NCI-H1105 treated with DMSO at 0.1 percent for 48 hours (cell line): ENCODE measurements around the gene EXD2.

Experiments
- DNase-seq: peaks from one replicate; lab custom pipeline; 2025; lab: John Stamatoyannopoulos, UW

Gene EXD2

DNA sequence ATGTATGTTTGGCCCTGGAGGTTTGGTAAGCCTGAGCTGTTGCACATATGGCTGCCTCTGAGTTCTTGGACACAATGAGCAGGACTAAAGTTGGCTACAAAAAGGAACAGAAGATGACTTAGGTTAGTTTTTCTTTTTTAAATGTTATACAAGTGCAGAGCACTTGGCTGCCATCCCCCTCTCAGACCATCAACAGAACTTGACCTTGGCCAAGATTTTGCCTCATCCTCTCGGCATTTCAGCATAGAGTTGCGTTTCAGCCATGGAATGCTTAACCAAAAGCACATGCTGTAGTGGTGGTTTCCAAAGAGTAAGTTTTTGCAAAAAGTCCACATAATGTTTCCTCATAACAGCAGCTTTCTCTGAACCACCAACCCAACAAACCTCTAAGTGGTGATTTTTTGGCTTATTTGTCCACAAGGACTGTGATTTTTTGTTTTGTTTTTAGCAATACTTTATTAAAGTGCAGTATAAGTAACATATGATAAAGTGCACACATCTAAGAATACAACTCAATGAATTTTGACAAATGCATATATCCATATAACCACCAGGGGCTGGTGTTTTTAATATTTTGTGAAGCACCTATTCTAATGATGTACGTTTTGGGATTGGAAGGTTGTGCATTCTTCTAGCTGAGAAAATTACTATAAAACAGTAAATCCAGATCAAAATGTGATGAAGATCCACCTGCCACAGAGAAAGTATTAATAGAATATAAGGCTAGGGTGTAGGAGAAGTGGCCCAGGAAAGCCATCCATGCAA, 56.6 kb downstream of the EXD2 start:
- DNase-seq, result no peak

DNA sequence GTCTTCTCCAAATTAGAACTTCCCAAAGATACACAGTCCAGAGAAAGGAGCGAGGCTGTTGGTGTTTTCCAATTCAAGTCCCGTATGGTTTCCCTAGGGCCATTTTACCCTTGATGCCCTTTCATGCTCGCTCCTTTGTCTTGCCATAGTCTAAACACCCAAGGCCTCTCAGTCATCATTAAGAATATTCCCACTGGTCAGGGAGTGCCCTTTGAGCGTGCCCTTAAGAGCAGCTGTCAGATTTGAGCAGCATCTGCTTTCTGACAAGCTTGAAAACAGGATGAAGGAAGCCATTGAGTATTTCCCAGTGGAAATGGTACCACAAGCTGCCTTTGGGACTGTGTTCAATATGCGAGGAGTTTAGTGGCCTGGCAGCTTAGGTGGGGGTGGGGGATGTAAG, 58.3 kb downstream of the EXD2 start:
- DNase-seq, result no peak

DNA sequence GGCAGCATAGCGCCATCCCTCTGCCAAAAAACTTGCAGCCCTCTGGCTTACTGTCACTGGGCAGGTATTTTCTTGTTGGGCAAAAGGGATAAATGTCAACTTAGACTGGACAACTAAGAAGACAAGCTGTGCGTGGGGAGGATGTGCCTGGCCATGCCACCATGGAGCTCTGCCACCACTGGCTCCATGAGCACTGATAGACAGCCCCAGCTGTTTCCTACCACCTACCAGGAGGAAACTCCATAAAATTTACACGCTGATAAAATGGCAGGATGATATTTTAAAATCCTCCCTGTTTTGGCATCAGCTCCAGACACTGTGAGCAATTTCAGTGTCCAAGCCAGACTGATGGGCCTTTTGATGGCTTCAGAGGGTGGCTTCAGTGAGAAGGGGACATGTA, 61.6 kb downstream of the EXD2 start:
- no peak for DNase-seq

DNA sequence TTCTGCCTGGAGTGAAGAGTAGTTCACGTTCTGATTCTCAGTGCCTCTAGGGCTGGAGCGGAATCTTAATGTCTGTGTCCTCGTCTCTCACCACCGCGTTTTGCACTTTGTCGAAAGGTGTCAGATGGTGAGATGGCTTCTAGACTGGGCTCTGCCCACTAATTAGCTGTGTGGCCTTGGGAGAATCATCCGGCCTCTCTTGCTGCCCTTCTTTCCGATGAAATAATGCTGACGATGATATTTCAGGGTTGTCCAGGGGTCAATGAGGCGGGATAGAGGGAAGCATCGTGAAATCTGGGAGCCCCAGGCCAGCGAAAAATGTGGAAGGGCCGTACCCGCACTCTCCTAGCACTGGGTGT, 67.8 kb downstream of the EXD2 start:
- no peak for DNase-seq

DNA sequence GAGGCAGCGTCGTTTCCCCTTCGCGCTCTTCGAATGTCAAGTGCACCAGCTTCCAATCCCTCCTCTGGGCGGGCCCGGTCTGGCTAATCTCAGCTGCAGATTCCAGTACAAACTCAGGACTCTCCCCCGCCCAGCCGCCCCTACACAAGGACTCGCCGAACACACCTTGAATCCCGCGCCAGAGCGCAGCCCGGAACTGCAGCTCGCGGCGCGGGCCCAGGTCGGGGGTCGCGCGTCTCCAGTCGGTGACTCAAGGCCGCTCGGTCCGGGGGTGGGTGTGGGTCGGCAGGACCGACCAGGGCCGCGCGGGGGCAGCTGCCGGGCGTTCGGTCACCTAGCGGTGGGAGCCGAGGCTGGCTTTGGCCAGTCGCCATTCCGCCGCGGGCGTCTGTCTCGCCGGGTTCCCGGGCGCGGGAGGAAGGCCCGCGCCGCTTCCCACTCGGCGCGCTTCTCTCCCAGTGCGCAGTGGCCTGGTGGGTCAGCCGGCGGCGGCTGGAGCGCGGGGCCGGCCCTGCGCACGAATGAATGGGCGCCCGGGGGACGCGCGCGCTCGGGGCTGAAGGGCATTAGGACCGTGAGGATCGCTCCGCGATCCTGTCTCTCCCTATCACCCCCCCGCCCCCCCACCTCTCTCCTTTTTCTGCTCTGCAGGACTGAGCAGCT, 68.4 kb downstream of the EXD2 start, which contains the start of gene GALNT16:
GALNT16 (plus strand) TSS at position 632 of the 663 bp plus-strand sequence. CDS start 133 bp downstream, outside the sequence.
- DNase-seq, result peak; percentile 53

DNA sequence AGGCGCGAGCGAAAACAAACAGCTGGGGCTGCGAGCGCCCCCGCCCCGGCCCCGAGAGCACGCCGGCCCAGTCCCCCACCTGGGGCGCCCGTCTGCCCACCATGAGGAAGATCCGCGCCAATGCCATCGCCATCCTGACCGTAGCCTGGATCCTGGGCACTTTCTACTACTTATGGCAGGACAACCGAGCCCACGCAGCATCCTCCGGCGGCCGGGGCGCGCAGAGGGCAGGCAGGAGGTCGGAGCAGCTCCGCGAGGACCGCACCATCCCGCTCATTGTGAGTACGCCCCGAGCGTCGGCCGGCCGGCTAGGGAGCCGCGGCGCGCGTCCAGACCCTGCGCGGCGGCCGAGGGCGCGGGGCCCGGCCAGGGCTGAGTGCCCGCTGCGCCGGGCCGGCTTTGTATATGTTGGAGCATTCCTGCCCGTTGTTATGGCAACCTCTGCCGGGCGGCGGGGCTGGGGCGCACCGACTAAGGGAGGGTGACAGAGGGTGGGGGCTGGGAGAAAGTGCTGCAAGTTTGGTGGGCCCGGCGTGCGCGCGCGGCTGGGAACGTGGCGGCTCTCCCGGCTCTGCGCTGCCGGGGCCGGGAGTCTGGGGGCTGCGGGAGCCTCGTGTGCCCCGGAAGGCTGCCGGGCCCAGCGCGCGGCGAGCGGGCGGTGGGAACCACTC, 69.0 kb downstream of the EXD2 start:
- peak; percentile 26 for DNase-seq

DNA sequence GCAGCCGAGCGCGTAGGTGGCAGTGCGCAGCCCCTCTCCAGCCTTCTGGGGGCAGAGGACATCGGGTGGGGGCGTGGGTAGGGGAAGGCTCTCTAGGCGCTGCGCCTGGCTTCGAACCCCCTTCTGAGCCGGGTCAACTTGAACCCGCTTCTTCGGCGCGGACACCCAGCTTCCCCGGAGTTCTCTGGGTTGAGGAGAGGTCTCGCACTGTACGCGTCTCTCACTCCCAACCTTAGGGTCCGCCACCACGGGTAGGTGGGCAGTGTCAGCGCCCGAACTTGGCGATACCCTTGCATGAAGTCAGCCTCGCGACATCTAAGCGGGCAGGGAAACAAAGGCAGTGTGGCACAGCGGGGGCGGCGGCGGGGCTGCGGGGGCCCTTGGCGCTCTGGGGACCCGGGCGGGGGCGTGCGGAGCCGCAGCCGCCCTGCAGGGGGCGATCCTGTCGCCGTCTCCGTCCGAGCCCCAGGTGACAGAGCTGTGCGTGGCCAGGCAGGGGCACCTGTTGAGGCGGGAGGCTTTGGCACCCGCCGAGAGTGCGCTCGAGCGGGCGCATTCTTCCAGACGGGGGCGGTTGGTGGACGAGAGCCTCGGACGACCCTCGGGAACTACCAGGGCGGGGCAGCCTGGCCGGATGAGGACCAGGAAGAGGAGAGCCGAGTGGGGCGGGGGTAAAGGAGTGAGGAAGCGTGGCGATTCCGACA, 69.7 kb downstream of the EXD2 start:
- DNase-seq, result peak; percentile 24

DNA sequence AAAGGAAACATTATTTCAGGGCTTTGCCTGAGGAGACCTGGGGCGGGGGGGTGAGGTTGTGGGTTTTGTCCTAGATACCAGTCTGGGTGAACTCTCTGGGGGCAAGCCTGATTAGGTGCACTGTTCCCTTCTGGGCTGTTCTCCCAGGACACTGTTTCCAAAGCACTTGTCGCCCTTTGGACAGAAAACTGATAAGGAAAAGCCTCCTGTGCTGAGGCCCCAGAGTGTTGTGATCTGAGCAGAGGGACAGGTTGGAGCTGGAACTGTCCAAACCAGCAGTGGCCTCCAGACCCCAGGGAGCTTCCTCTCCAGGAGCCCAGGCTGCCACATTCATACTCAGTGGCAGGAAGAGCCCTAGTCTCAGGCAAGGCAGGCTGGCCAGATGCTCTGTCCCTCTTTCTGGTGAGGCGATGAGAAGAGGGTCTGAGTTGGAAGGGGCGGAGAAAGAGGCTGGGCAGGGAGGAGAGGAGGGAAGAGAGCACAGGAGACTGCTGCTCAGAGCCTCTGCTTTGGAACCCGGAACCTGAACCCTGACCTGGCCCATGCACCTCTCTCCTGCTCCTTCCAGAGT, 70.5 kb downstream of the EXD2 start:
- DNase-seq, result no peak

DNA sequence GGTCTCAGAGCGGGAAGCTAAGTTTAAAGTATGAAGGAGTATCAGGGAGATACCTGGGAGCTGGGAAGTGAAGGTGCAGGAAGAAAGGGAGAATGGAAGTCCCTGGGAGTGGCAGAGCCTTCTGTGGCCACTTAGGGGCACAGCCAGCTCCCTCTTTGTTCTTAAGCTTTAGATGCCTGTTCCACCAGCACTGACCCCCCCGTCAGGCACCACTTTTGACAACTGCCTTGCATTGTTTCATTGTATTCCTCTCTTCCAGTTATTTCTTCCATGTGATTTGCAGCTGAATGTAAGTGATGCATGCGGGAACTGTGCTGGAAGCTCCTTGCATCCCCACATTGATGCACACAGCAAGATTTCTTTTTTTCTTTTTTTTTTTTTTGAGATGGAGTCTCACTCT, 71.2 kb downstream of the EXD2 start:
- no peak for DNase-seq

DNA sequence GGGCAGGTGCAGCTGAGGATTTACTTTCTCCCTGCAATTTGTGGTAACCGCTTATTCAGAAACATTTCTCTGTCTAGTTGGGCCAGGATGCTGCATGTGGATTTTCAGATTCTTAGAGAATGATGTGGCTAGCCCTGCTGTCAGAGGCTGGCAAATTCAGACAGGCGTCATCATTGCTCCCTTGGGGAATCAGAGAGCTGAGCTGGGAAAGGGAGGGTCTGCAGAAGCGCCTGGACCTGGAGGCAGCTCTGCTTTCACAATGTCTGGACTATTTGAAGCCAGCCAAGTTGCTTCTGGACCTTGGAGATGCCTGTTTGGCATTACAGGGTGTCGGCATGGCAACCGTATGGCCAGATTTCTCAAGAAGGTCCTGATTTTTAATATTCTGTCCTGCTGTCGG, 72.1 kb downstream of the EXD2 start:
- DNase-seq, result peak; percentile 2

DNA sequence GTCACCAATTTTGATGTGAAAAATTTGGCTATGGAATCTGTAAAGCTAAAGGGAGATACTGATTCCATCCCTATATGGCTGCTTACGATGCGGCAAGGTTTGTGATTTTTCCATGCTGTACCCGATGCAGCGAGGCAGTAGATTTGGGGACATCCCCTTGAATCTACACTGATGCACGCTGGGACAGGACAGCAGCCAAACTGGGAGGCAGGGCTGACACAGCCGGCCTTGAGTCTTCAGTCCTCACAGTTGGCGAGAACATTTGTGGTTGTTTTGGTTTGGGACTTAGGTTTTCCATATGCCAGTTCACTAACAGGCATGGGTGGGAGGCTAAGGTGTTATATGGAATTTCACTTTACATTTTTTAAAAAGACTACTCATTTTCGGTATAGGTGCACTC, 72.5 kb downstream of the EXD2 start:
- DNase-seq, result no peak

DNA sequence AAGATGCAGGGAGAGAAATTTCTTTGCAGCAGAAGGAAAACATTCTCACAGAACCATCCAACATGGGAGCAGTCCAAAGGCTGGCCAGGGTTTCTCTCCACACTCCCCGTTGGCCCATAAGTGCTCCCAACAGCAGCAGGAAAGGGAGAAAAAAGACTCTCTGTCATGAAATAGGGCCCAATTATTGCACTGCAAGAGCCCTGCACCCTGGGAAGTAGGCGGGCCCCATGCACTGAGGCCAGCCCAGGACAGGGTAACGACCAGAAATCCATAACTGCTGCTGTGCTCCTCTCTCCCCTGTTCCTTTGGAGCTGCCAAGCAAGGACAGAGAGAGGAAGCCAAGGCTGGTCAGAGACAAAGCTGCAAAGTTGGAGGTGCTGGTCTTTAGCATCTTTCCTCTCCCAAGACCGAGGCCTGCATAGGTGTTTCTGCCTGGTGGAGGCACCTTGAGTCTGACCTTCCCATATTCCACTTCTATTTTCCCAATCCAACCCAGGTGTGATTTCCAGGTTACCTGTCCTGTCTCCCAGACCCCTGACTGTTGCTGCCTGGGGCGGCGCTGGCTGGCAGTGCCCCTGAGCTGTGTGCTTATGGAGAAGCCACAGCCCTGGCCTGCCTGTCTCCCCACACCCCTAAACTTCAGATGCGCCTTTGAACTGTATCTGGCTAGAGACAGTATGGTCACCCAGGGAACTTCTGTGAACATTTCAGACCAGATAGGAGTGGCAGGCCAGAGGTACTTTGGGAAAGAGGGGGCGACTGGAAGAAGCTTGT, 75.5 kb downstream of the EXD2 start:
- no peak for DNase-seq

DNA sequence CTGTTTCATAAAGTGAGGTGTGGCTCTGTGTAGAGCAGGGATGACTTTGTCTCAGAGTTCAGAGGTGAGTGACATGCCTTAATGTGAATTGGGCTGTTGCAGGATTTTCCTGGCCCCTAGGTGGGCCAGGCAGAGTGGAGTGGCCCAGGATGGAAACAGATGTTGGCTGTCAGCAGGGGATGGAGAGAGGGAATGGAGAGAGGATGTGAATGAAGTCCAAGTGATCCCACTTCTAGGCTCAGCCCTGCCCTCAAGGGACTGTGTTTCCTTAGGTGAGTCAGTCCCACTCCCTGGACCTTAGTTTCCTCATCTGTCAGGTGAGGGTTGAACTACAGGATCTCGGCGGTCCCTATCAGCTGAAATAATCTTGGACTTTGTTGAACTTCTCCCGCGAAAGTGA, 76.2 kb downstream of the EXD2 start:
- DNase-seq, result no peak

DNA sequence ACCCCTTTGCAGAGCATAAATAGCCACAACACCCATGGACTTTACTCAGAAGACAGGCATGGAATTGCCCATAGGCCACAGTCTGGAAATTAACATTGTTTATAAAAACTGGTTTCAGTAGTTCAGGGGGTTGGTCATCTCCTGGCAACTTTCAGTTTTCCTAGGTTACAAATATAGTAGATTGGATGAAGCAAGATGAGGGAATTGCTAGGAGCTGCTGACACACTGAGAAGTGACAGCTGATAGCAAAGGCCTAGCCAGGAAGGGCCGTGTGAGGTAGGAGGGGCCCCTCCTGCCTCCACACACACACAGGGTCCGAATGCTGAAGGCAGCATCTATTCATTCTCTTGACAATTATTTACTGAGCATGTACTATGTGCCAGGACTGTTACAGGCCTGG, 76.9 kb downstream of the EXD2 start:
- DNase-seq, result no peak

DNA sequence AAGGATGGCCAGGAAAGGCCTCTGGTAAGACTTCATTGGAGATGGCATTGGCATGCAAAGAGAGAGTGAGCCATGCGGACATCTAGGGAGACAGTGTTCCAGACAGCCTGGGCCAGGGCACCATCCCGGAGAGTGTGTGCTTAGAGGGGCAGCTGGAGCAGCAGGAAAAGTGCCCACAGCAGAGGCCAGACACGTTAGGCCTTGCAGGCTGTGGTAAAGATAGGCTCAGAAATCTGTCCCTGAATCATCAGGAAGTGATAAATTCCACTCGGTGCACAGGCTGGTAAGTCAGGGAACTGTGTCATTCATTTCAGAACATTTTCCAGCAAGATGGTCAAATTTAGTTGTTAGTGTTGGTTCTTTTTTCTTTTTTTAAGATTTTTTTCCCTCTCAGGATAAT, 77.5 kb downstream of the EXD2 start:
- DNase-seq, result no peak

DNA sequence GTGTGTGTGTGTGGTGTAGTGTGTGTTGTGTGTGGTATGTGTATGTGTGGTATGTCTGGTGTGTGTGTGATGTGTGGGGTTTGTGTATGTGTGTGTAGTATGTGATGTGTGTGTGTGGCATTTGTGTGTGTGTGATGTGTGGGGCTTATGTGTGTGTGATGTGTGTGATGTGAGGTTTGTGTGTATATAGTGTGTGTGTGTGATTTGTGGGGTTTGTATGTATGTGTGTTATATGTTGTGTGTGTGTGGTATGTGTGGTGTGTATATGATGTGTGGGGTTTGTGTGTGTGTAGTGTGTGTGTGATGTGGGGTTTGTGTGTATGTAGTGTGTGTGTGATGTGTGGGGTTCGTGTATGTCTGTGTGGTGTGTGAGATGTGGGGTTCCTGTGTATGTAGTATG, 78.1 kb downstream of the EXD2 start:
- DNase-seq, result no peak

DNA sequence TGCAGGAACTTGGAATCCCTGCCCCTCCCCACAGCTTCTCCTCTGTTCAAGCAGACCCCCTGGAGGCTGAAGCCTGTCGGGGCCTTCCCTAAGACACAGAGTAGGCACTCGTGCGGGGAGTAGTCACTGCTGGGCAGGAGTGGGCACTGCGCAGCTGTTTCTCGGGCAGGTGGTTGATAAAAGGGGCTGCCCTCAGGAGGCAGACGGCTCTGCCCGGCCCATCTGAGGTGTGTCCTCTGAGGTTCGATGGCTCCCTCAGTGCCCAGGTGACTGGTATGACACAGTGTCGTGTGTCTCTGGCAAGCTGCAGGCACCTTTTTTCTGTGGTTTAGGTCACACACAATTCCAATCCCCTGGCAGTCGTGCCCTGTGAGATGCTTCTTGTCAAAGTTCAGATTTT, 78.8 kb downstream of the EXD2 start:
- no peak for DNase-seq

DNA sequence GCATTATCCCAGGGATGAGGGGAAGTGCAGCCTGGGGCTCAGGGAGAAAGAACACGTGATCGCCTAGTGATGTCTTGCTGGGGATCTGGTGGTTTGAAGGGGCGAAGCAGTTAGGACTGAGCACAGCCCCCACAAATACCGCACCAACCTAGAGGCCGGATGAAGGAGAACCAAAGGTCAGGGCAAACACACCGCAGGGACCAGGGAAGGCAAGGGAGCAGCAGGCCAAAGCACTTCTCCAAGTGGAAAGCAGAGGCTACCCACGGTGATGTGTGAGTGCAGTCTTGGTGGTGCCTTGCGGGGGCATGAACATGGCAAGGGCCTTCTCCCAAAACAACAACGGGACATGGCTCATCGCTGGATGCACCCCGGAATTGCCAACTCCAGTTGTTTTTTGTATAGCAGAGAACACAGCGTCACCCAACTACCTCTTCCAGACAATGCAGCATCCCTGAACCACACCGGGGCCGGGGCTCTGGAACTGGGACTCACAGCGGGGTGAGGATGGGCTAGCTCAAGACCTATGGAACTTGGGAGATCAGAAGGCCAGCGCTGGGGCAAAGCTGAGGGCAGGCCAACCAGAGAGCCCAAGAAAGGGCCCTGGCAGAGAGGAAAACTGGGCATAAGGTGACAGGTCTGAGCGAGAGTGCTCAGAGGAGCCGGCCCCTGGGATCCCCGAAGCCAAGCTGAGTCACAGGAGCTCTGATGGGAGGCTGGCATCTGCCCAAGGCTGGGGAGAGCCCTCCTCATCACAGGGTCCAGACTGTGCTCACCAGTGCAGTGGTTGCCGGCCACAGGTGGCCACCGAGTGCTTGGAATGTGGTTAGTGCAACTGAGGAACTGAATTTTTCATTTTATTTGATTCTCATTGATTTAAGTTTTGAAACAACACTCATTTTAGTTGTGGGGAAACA, 79.8 kb downstream of the EXD2 start:
- no peak for DNase-seq

DNA sequence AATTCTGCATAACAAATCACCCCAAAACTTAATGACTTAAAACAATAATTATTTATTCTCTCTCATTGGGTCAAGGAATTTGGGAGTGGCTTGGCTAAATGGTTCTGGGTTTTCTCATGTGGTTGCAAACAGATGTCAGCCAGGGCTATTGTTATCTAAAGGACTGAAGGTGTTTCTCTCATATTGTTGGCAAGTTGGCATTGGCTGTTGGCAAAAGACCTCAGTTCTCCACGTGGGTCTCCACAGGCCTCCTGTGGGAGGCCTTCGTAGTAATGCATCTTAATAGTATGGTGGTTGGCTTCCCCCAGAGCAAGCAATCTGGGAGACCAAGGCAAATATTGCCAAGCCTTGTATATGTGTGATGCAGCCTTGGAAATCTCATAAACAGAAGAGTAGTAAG, 83.0 kb downstream of the EXD2 start:
- DNase-seq, result no peak

DNA sequence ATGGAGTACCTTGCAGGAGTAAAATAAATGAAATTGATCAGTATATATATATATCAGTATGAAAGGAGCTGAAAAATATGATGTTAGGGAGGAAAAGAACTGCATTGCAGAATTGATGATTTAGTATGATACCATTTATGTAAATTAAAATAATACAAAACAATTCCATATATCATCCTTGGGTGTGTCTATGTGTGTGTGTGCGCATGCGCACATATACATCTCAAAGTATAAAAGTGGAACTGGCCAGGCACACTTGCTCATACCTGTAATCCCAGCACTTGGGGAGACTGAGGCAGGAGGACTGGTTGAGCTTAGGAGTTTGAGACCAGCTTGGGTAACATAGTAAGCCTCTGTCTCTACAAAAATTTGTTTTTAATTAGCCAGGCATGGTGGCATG, 84.0 kb downstream of the EXD2 start:
- no peak for DNase-seq
